Upper lobe of right lung (tissue), 1 donor: Measurements from ENCODE around the gene CLCN2. TPM values are rescaled to one million over a fixed set of nuclear protein-coding genes. Genes with fewer than 3 reads are reported as not detected.
A peak's percentile ranks its signal among the peaks of the same experiment; 100 is the strongest.

Experiments
- ATAC-seq: fragments of 200-7000 bp; cut with Tn5 transposase; one replicate; pipeline ENCODE4 v1.9.1; 2020; ENCODE audit warnings: mild to moderate bottlenecking, moderate library complexity
- DNase-seq: peaks from one replicate; pipeline ENCODE4 v3.0.0-alpha.2; 2020
- H3K27ac ChIP-seq: fragments of 200-600 bp; one replicate; pipeline ENCODE4 v1.8.0; 2022
- H3K27me3 ChIP-seq: fragments of 200-600 bp; one replicate; pipeline ENCODE4 v1.8.0; 2022; ENCODE audit warnings: mild to moderate bottlenecking
- H3K36me3 ChIP-seq: fragments of 200-600 bp; one replicate; pipeline ENCODE4 v1.8.0; 2022
- H3K4me1 ChIP-seq: fragments of 200-600 bp; one replicate; pipeline ENCODE4 v1.8.0; 2022
- H3K4me3 ChIP-seq: fragments of 200-600 bp; one replicate; pipeline ENCODE4 v1.8.0; 2022; ENCODE audit warnings: mild to moderate bottlenecking
- H3K9me3 ChIP-seq: fragments of 200-600 bp; one replicate; pipeline ENCODE4 v1.8.0; 2022
- intact Hi-C: fragments of 100-400 bp; cut with DNase I; formaldehyde crosslinking; loops from one replicate; pipeline ENCODE4 v1.11.0; 2022
- total RNA-seq: library from RNA; stranded (reverse); fragmentation: NEBNext Ultra II Directional; extraction: Animal tissue kit (Norgen Biotek cat#: 25700); gene quantifications from one replicate; pipeline ENCODE4 v1.2.1, GENCODE V29; 2021
- TF ChIP-seq, protein P1 (sequence below): fragments of 200-600 bp; IDR thresholded peaks from one replicate; pipeline ENCODE4 v1.8.0; 2022; ENCODE audit warnings: antibody characterized with exemption
- donor health status: DM: no; HTN: yes; CAD: no; lungs with severe emphysema.

CLCN2 gene
- total RNA-seq, 1 donor from 2014 or later = 3.8 TPM

DNA sequence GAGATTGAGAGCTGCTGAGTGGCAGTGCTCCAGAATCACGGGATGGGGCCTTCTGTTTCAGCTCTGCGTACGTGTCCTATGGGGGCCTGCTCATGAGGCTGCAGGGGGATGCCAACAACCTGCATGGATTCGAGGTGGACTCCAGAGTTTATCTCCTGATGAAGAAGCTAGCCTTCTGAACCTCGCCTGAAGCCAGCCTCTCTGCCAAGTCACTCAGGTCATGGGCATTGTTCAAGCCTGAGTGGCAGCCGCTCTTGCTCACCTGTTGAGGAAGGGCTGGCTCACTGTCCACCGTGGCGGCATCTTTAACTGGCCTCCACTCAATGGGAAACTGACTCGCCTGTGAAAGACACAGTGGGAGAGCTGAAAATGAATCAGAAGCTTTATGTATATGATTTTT, 6.7 kb upstream of the CLCN2 start:
- Histone ChIP-seq H3K9me3 (no peaks in the 10 kb centered on the region), H3K27me3 (no peaks in the 10 kb centered on the region), H3K4me3 (no peak overlapping the region), H3K27ac (no peak overlapping the region), H3K36me3 (peaks cover 42% of the 10 kb centered on the region), H3K4me1 (peaks cover 32% of the 10 kb centered on the region)
- DNase-seq = no peak
- intact Hi-C loops = no loop called here
- ATAC-seq = no peak
- TF ChIP-seq, protein P1, sequence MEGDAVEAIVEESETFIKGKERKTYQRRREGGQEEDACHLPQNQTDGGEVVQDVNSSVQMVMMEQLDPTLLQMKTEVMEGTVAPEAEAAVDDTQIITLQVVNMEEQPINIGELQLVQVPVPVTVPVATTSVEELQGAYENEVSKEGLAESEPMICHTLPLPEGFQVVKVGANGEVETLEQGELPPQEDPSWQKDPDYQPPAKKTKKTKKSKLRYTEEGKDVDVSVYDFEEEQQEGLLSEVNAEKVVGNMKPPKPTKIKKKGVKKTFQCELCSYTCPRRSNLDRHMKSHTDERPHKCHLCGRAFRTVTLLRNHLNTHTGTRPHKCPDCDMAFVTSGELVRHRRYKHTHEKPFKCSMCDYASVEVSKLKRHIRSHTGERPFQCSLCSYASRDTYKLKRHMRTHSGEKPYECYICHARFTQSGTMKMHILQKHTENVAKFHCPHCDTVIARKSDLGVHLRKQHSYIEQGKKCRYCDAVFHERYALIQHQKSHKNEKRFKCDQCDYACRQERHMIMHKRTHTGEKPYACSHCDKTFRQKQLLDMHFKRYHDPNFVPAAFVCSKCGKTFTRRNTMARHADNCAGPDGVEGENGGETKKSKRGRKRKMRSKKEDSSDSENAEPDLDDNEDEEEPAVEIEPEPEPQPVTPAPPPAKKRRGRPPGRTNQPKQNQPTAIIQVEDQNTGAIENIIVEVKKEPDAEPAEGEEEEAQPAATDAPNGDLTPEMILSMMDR = no peak

DNA sequence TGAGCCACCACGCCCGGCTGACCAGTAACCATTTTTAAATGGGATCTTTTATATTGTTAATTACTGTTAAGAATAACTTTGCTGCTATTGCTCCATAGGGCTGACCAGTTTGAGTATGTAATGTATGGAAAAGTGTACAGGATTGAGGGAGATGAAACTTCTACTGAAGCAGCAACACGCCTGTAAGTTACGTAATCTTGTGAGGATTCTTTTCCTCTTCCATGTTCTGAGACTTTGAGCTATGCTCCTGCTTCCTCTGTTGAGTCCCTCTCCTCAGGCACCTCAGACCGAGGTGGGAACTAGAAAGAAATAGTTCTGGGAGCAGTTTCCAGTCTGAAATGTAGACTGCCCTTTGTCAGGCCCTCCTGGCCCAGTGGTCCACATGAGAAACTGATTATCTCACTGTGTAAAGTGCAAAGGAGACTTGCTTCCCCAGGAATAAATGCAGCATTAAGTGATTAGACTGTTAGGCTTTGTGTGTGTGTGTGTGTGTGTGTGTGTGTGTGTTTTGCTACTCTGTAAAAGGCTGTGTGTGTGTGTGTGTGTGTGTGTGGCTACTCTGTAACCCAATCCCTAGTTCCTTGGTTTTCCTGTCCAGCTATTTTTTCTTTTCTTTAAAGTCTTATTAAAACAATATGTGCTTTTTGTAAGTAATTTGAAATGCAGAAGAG, 5.3 kb upstream of the CLCN2 start:
- DNase-seq (no peak), ATAC-seq (no peak)
- TF ChIP-seq, protein P1 = no peak
- H3K27me3 ChIP-seq = no peaks in the 10 kb centered on the region
- no peaks in the 10 kb centered on the region for H3K9me3 ChIP-seq
- peaks cover 31% of the 10 kb centered on the region for H3K4me1 ChIP-seq
- no peak overlapping the region for H3K4me3 ChIP-seq
- intact Hi-C loops = no loop called here
- H3K36me3 ChIP-seq = peaks cover 42% of the 10 kb centered on the region
- no peak overlapping the region for H3K27ac ChIP-seq

DNA sequence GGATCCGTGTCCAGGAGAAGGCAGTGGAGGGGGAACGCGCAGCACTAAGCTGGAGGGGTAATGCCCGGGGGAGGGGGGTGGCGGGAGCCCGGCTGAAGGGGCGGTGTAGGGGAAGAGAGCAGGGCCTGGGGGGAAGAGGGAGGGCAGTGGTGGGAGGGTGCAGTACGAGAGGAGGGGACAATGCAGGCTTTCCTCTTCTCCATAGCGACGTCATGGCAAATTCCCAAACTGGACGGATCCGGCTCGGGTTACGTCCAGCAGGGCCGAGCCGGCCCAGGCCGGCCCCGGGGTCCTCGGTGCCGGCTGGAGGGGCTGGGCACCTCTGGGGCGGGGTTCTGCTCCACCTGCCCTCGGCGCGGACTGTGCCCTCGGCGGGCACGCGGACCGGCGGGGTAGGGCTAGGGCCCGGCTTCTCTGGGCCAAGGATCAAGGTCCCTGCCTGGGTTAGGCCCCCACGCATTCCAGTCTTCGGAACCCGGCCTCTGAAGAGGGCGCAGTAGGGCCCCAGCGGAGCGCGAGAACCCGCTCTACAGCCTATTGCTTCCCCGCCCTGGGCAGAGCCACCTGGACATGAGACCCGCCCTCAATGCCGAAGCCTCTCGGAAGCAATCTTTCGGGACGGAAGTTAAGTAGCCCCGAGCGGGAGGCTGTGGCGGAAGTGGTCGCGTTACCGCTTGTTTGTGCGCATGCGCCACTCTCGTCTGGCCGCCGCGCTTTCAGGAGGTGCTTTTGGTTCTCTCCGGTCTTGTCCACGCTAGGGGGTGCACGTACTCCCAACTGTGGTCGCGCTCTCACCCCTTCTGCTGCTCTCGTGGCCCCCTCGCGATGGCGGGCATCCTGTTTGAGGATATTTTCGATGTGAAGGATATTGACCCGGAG, 1.5 kb upstream of the CLCN2 start:
- H3K27ac ChIP-seq = peak overlapping the region; percentile 100
- ATAC-seq (peak; percentile 83), DNase-seq (peak; percentile 98)
- intact Hi-C loops = no loop called here
- TF ChIP-seq, protein P1 = peak; percentile 68
- no peaks in the 10 kb centered on the region for H3K27me3 ChIP-seq
- H3K9me3 ChIP-seq = no peaks in the 10 kb centered on the region
- peaks cover 21% of the 10 kb centered on the region for H3K4me1 ChIP-seq
- peaks cover 26% of the 10 kb centered on the region for H3K36me3 ChIP-seq
- peak overlapping the region; percentile 93 for H3K4me3 ChIP-seq

DNA sequence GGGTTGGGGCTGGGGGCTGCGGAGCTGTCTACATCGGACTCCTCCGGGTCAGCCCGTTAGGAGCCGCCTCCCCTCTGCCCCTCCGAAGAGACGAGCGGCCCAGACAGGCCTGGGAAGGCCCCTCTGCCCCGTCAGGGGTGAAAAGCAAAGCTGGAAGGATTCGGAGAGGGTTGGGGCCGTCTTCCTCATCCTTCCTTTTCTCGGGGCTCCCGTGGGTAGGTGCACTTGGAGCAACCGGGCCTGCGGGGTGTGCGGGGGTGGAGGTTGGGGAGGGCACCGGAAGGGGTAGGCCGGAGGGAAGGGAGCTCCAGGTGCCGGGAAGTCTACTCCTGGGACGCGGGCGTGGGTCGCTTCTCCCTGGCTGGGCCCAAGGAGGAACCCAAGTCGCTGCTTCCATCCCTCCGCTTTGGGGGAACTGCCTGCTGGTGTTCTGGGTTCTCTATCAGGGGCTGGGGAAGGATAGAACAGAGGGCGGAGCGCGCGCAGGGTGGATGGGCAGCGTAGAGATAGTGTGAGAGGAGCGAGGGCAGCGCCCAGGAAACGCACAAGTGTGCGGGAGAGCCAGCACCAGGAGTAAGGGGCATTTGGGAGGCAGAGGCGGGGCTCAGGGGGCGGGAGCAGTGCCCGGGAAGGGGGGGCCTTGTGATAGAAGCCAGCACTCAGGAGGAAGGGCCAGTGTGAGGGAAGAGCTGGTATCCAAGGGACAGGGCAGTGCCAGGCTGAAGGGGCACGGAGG, 695 bp upstream of the CLCN2 start:
- Histone ChIP-seq H3K9me3 (no peaks in the 10 kb centered on the region), H3K4me1 (peaks cover 21% of the 10 kb centered on the region), H3K27me3 (no peaks in the 10 kb centered on the region), H3K4me3 (peak overlapping the region; percentile 93), H3K36me3 (peaks cover 18% of the 10 kb centered on the region), H3K27ac (peak overlapping the region; percentile 100)
- DNase-seq = peak; percentile 87
- peak; percentile 55 for ATAC-seq
- TF ChIP-seq, protein P1 = no peak
- intact Hi-C loops = no loop called here

DNA sequence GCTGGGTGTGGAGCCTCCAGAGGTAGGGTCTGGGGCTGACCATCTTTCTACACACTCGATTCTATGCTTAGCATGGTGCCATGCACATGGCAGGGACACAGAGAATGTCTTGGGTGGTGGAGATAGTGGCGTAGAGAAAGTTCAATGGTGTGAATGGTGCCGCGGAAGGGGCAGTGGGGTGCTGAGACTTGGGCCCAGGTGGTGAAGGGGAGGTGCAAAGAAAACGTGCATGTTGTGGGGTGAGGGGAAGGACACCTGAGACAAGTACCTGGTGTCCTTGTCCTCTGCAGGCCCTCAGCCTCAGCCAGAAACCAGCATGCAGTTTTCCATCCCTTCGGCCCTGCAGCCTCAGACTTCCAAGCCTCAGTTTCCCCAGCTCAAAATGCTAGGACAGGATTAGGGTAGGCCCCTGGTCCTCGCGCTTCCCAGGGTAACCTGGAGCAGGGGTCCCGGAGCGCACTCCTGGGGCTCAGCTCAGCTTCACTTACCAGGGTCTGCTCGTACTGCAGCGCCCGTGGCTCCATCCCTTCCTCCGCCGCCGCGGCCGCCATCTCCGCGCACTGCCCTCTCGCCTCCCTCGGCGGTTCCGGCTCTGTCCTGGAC, 375 bp downstream of the CLCN2 start:
- no peak for DNase-seq

More for the DNA sequence above, 375 bp downstream of the CLCN2 start:
- intact Hi-C loops = no loop called here
- ATAC-seq = no peak
- Histone ChIP-seq H3K4me1 (peaks cover 21% of the 10 kb centered on the region), H3K36me3 (peaks cover 9% of the 10 kb centered on the region), H3K27me3 (no peaks in the 10 kb centered on the region), H3K27ac (peak overlapping the region; percentile 100), H3K4me3 (peak overlapping the region; percentile 93), H3K9me3 (no peaks in the 10 kb centered on the region)
- TF ChIP-seq, protein P1 = no peak
